CD4-positive, alpha-beta T cell treated with Interleukin-1 beta for 1 hour (primary cell): ENCODE measurements around the gene ETNK2.
"Not testable (repeated sequence)": the region's sequence is repeated elsewhere in the genome, so short reads cannot be mapped to it uniquely, and the experiment has no call there.

Experiments used
- DNase-seq, 2 donors: peaks; one replicate each; pipeline ENCODE4 v3.0.0-alpha.2; 2020 to 2022

Gene ETNK2

GRCh38 chr1:204121840-204122555, 29.8 kb downstream of the ETNK2 start:
- no peak for DNase-seq

GRCh38 chr1:204116539-204116938, 35.3 kb downstream of the ETNK2 start:
- no peak for DNase-seq

- DNase-seq, result no peak
Observed at GRCh38 chr1:204115116-204115515, 36.7 kb downstream of the ETNK2 start.

- DNase-seq, result peak in 1 of 2 donors; percentile 5
Observed at GRCh38 chr1:204114606-204115005, 37.2 kb downstream of the ETNK2 start.

- no peak for DNase-seq
Observed at GRCh38 chr1:204113896-204114295, 37.9 kb downstream of the ETNK2 start.

- no peak for DNase-seq
Observed at GRCh38 chr1:204112876-204113730, 38.7 kb downstream of the ETNK2 start.

GRCh38 chr1:204110894-204111633, 40.8 kb downstream of the ETNK2 start:
- DNase-seq, result no peak

GRCh38 chr1:204108312-204109141, 43.3 kb downstream of the ETNK2 start:
- DNase-seq, result no peak

GRCh38 chr1:204107892-204108291, 44.0 kb downstream of the ETNK2 start:
- DNase-seq, result no peak

GRCh38 chr1:204106825-204107224, 45.0 kb downstream of the ETNK2 start:
- DNase-seq, result no peak

- DNase-seq, result no peak
Observed at GRCh38 chr1:204105131-204105515, 46.7 kb downstream of the ETNK2 start.

GRCh38 chr1:204104331-204105130, 47.3 kb downstream of the ETNK2 start:
- peak in 1 of 2 donors; percentile 8 for DNase-seq

GRCh38 chr1:204103431-204103741, 48.5 kb downstream of the ETNK2 start:
- DNase-seq, result no peak

GRCh38 chr1:204102739-204103430, 49.0 kb downstream of the ETNK2 start:
- DNase-seq, result no peak

GRCh38 chr1:204102029-204102611, 49.7 kb downstream of the ETNK2 start:
- DNase-seq, result no peak

GRCh38 chr1:204099754-204100153, 52.1 kb downstream of the ETNK2 start:
- not testable (repeated sequence) for DNase-seq

- DNase-seq, result no peak
Observed at GRCh38 chr1:204098683-204099082, 53.2 kb downstream of the ETNK2 start.

- DNase-seq, result no peak
Observed at GRCh38 chr1:204096931-204097330, 54.9 kb downstream of the ETNK2 start.

GRCh38 chr1:204094856-204095634, 56.8 kb downstream of the ETNK2 start:
- no peak for DNase-seq

- DNase-seq, result no peak
Observed at GRCh38 chr1:204094313-204094729, 57.5 kb downstream of the ETNK2 start.
